Neural cell (in vitro differentiated cells): ENCODE data around the gene SMG6. TPM values are rescaled to one million over a fixed set of nuclear protein-coding genes. Genes with fewer than 3 reads are reported as not detected.
"Not testable (repeated sequence)": the region's sequence is repeated elsewhere in the genome, so short reads cannot be mapped to it uniquely, and the experiment has no call there.

Experiments
- H2AFZ ChIP-seq: fragments of 200-600, 300-800 bp; sonication (generic), shearing (Covaris generic); 2 replicates; pipeline ENCODE4 v1.6.0; 2014; ENCODE audit warnings: low read depth, mild to moderate bottlenecking, antibody characterized with exemption, low read length, moderate library complexity
- H3F3A ChIP-seq: fragments of 200-600 bp; shearing (Covaris generic); 2 replicates; pipeline ENCODE4 v1.6.1; 2016; ENCODE audit warnings: mild to moderate bottlenecking, moderate library complexity, mixed read lengths, antibody characterized with exemption, low read length; ENCODE audit not compliant: insufficient read depth, poor library complexity, severe bottlenecking
- H3K27ac ChIP-seq: fragments of 200-600, 300-800 bp; sonication (generic), shearing (Covaris generic); 2 replicates; pipeline ENCODE4 v1.5.1; 2014; ENCODE audit warnings: mild to moderate bottlenecking, low read length, moderate library complexity
- H3K27me3 ChIP-seq: fragments of 300-800, 200-600 bp; sonication (generic), shearing (Covaris generic); 2 replicates; pipeline ENCODE4 v1.6.0; 2014; ENCODE audit warnings: mild to moderate bottlenecking, low read depth, low read length, moderate library complexity; ENCODE audit not compliant: insufficient read depth
- H3K36me3 ChIP-seq: fragments of 300-800, 200-600 bp; sonication (generic), shearing (Covaris generic); 2 replicates; pipeline ENCODE4 v1.5.1; 2014; ENCODE audit warnings: mild to moderate bottlenecking, antibody characterized with exemption, low read length, moderate library complexity; ENCODE audit not compliant: insufficient read depth
- H3K4me2 ChIP-seq: fragments of 300-800, 200-600 bp; sonication (generic), shearing (Covaris generic); 2 replicates; pipeline ENCODE4 v1.6.0; 2014; ENCODE audit warnings: mild to moderate bottlenecking, low read length
- H3K4me3 ChIP-seq: fragments of 300-800, 200-600 bp; sonication (generic), shearing (Covaris generic); 2 replicates; pipeline ENCODE4 v1.5.1; 2014; ENCODE audit warnings: mild to moderate bottlenecking, low read length, moderate library complexity
- H3K79me2 ChIP-seq: fragments of 200-600 bp; shearing (Covaris generic); replicated peaks from 2 replicates; pipeline ENCODE4 v1.6.0; 2014; ENCODE audit warnings: mild to moderate bottlenecking, low read length, moderate library complexity; ENCODE audit not compliant: insufficient read depth
- H3K9ac ChIP-seq: fragments of 300-800, 200-600 bp; sonication (generic), shearing (Covaris generic); 2 replicates; pipeline ENCODE4 v1.6.1; 2016; ENCODE audit warnings: mild to moderate bottlenecking, low read length, mixed read lengths
- H3K9me2 ChIP-seq: fragments of 200-600 bp; shearing (Covaris generic); 2 replicates; pipeline ENCODE4 v1.6.1; 2016; ENCODE audit warnings: mild to moderate bottlenecking, low read length, mixed read lengths; ENCODE audit not compliant: insufficient read depth
- H3K9me3 ChIP-seq: fragments of 200-600, 300-800 bp; sonication (generic), shearing (Covaris generic); 2 replicates; pipeline ENCODE4 v1.6.1; 2016; ENCODE audit warnings: mild to moderate bottlenecking, mixed run types, low read length, moderate library complexity, mixed read lengths
- H4K20me1 ChIP-seq: fragments of 200-600 bp; shearing (Covaris generic); 2 replicates; pipeline ENCODE4 v1.6.1; 2016; ENCODE audit warnings: mild to moderate bottlenecking, mixed run types; ENCODE audit not compliant: insufficient read depth
- EP300 ChIP-seq: fragments of 450-650 bp; conservative IDR thresholded peaks from 2 replicates; pipeline ENCODE4 v1.6.1; 2014; ENCODE audit warnings: antibody characterized with exemption, mild to moderate bottlenecking, moderate library complexity; ENCODE audit not compliant: poor library complexity, severe bottlenecking
- EZH2 ChIP-seq: fragments of 200-600, 300-800 bp; shearing (Covaris generic), sonication (generic); IDR thresholded peaks from 2 replicates; pipeline ENCODE4 v1.6.1; 2014; ENCODE audit warnings: antibody characterized with exemption, low read length, borderline replicate concordance, mild to moderate bottlenecking; ENCODE audit not compliant: insufficient read depth, poor library complexity, severe bottlenecking
- MXI1 ChIP-seq: fragments of 450-650 bp; conservative IDR thresholded peaks from 2 replicates; pipeline ENCODE4 v1.6.1; 2014; ENCODE audit warnings: antibody characterized with exemption, mild to moderate bottlenecking; ENCODE audit not compliant: poor library complexity, severe bottlenecking
- POLR2AphosphoS5 ChIP-seq: IDR thresholded peaks from 2 replicates; pipeline ENCODE4 v1.6.1; 2012
- RAD21 ChIP-seq: fragments of 450-650 bp; conservative IDR thresholded peaks from 2 replicates; pipeline ENCODE4 v1.6.1; 2014; ENCODE audit warnings: antibody characterized with exemption, mild to moderate bottlenecking, moderate library complexity
- REST ChIP-seq: IDR thresholded peaks from 2 replicates; pipeline ENCODE4 v1.6.1; 2012; ENCODE audit warnings: borderline replicate concordance
- SMC3 ChIP-seq: fragments of 450-650 bp; conservative IDR thresholded peaks from 2 replicates; pipeline ENCODE4 v1.6.1; 2014; ENCODE audit warnings: antibody characterized with exemption, mild to moderate bottlenecking, moderate library complexity; ENCODE audit not compliant: poor library complexity
- TAF1 ChIP-seq: IDR thresholded peaks from 2 replicates; pipeline ENCODE4 v1.6.1; 2012; ENCODE audit warnings: low read depth
- polyA plus RNA-seq: library from polyadenylated mRNA; depleted of rRNA; stranded (reverse); fragments of >200 nt; gene quantifications from 2 replicates; pipeline ENCODE4 v1.2.3, GENCODE V29; 2014
- TF ChIP-seq, protein P1 (sequence below): fragments of 450-650 bp; IDR thresholded peaks from 2 replicates; pipeline ENCODE4 v1.5.1; 2014; ENCODE audit warnings: antibody characterized with exemption, mild to moderate bottlenecking, moderate library complexity; ENCODE audit not compliant: poor library complexity, severe bottlenecking

Gene SMG6
- polyA plus RNA-seq, 1 donor from 2014 or later, result 13.9 TPM

DNA sequence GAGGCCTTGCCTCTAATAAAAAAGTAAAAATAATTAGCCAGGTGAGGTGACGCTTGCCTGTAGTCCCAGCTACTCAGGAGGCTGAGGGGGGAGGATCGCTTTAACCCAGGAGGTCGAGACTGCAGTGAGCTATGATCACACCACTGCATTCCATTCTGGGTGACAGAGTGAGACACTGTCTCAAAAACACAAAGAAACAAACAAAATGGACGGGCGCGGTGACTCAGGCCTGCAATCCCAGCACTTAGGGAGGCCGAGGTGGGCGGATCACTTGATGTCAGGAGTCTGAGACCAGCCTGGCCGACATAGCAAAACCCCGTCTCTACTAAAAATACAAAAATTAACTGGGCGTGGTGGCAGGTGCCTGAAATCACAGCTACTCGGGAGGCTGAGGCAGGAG, 137.9 kb downstream of the SMG6 start:
- H2AFZ ChIP-seq, H3K79me2 ChIP-seq, H3K9ac ChIP-seq, H3K9me2 ChIP-seq, H3K36me3 ChIP-seq, H4K20me1 ChIP-seq, H3K27me3 ChIP-seq, H3K9me3 ChIP-seq, H3K4me2 ChIP-seq, H3K27ac ChIP-seq, H3F3A ChIP-seq, H3K4me3 ChIP-seq: not testable (repeated sequence)

DNA sequence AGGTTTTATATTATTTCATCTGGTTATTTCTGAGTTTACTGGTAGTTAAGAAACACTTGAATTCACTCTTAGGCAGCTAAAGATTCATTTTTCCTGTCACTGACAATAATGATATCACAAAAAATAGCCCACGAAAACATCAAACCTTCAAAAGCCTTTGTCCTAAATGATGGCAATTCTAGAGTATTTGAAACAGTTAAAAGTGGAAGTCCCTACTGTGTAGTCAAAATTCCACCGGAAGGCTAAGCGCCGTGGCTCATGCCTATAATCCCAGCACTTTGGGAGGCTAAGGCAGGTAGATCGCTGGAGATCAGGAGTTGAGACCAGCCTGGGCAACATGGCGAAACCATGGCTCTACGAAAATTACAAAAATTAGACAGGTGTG, 145.2 kb downstream of the SMG6 start:
- no peak for TF ChIP-seq RAD21
- TF ChIP-seq, protein P1, sequence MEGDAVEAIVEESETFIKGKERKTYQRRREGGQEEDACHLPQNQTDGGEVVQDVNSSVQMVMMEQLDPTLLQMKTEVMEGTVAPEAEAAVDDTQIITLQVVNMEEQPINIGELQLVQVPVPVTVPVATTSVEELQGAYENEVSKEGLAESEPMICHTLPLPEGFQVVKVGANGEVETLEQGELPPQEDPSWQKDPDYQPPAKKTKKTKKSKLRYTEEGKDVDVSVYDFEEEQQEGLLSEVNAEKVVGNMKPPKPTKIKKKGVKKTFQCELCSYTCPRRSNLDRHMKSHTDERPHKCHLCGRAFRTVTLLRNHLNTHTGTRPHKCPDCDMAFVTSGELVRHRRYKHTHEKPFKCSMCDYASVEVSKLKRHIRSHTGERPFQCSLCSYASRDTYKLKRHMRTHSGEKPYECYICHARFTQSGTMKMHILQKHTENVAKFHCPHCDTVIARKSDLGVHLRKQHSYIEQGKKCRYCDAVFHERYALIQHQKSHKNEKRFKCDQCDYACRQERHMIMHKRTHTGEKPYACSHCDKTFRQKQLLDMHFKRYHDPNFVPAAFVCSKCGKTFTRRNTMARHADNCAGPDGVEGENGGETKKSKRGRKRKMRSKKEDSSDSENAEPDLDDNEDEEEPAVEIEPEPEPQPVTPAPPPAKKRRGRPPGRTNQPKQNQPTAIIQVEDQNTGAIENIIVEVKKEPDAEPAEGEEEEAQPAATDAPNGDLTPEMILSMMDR, result no peak
- no peak for TF ChIP-seq EP300
- TF ChIP-seq SMC3, result no peak
- no peak for TF ChIP-seq MXI1
- no peak for TF ChIP-seq REST
- TF ChIP-seq TAF1, result no peak
- TF ChIP-seq EZH2, result no peak
- no peak for TF ChIP-seq POLR2AphosphoS5
- Histone ChIP-seq H3K4me3 (no peak overlapping the region), H3K9me2 (no peaks in the 10 kb centered on the region), H3K4me2 (no peak overlapping the region), H3K9me3 (no peaks in the 10 kb centered on the region), H3K79me2 (no peaks in the 10 kb centered on the region), H2AFZ (no peak overlapping the region), H3K27ac (no peak overlapping the region), H4K20me1 (no peaks in the 10 kb centered on the region), H3K9ac (no peak overlapping the region), H3F3A (no peaks in the 10 kb centered on the region), H3K36me3 (no peaks in the 10 kb centered on the region), H3K27me3 (no peaks in the 10 kb centered on the region)
